ENCODE measurements around the gene PYURF. TPM values are rescaled to one million over a fixed set of nuclear protein-coding genes. Genes with fewer than 3 reads are reported as not detected.

The PYURF gene
- total RNA-seq, 2 experiments from 2014 or later, result 25.0 to 26.1 TPM

DNA sequence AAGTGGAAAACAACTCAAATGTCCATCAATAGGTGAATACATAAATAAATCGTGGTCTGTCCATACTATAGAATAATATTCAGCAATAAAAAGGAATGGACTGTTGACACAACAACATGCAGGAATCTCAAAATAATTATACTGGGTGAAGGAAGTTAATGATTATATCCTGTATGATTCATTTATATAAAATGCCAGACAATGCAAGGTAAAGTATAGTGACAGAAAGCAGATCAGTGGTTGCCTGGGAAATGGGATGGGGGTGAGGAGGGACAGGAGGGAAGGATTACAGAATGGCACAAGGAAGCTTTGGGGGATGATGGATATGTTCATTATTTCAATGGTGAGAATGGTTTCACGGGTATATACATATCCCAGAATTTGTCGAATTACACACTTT, 12.3 kb downstream of the PYURF start:
- TF ChIP-seq, protein P1, sequence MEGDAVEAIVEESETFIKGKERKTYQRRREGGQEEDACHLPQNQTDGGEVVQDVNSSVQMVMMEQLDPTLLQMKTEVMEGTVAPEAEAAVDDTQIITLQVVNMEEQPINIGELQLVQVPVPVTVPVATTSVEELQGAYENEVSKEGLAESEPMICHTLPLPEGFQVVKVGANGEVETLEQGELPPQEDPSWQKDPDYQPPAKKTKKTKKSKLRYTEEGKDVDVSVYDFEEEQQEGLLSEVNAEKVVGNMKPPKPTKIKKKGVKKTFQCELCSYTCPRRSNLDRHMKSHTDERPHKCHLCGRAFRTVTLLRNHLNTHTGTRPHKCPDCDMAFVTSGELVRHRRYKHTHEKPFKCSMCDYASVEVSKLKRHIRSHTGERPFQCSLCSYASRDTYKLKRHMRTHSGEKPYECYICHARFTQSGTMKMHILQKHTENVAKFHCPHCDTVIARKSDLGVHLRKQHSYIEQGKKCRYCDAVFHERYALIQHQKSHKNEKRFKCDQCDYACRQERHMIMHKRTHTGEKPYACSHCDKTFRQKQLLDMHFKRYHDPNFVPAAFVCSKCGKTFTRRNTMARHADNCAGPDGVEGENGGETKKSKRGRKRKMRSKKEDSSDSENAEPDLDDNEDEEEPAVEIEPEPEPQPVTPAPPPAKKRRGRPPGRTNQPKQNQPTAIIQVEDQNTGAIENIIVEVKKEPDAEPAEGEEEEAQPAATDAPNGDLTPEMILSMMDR (conservative IDR thresholded peaks at IDR 0.05; ENCODE audit: low read length), result no peak
- no peak for TF ChIP-seq EZH2phosphoT487 (IDR thresholded peaks at IDR 0.05; ENCODE audit: borderline replicate concordance, low read depth, low read length)
- Histone ChIP-seq H2AFZ (ENCODE audit: low read length) (no peak overlapping the region), H3K4me3 (ENCODE audit: low read depth, low read length, poor library complexity, severe bottlenecking) (no peak overlapping the region), H3K36me3 (ENCODE audit: insufficient read depth, low read length) (no peaks in the 10 kb centered on the region), H3K4me1 (ENCODE audit: insufficient read depth, low read length, poor library complexity, severe bottlenecking) (no peaks in the 10 kb centered on the region), H3K9me2 (ENCODE audit: insufficient read depth, low read length) (no peaks in the 10 kb centered on the region), H4K20me1 (ENCODE audit: insufficient read depth, low read length) (no peaks in the 10 kb centered on the region), H3K27ac (ENCODE audit: low read depth, low read length, poor library complexity, severe bottlenecking) (no peak overlapping the region), H3K9me3 (ENCODE audit: low read length) (no peaks in the 10 kb centered on the region), H3K4me2 (ENCODE audit: low read length) (no peak overlapping the region), H3K79me2 (ENCODE audit: insufficient read depth, low read depth, low read length) (no peaks in the 10 kb centered on the region)
- ChIA-PET POLR2A (interaction anchor here (1.0 kb wide), 1 partner anchor 73 kb away, joined by 5 read pairs; no protein-coding TSS in a partner anchor), CTCF (ENCODE audit: unreplicated experiment) (no interaction called here)
- no peak for DNase-seq (ENCODE audit: low spot score)
- BruUV-seq (replicated peaks), result no TSS peak
- intact Hi-C loops (cut with micrococcal nuclease; ENCODE audit: unreplicated experiment), result no loop called here

DNA sequence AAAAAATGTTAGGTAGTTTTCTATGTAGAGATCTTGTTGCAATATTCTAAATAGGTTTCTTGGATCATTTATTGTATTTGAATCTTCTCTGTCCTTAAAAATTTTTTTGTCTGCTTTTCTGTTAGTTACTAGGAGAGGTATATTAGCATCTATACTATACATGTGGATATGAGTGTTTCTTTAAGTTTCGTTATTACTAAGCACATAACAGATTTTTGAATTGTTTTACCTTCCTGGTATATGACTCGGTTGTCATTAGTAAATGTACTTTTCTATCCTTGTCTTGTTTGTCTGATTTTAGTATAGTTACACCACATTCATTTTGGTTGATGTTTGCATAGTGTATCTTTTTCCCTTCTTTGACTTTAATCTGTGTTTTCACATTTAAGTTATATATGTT, 20.2 kb downstream of the PYURF start:
- ChIA-PET POLR2A (interaction anchor here (0.5 to 0.6 kb wide), 2 partner anchors 23 to 187 kb away, joined by 3 to 4 read pairs; no protein-coding TSS in a partner anchor), CTCF (ENCODE audit: unreplicated experiment) (no interaction called here)
- Histone ChIP-seq H3K9me3 (ENCODE audit: low read length) (no peaks in the 10 kb centered on the region), H3K4me3 (ENCODE audit: low read depth, low read length, poor library complexity, severe bottlenecking) (no peak overlapping the region), H3K27ac (ENCODE audit: low read depth, low read length, poor library complexity, severe bottlenecking) (no peak overlapping the region), H2AFZ (ENCODE audit: low read length) (no peak overlapping the region), H3K79me2 (ENCODE audit: insufficient read depth, low read depth, low read length) (no peaks in the 10 kb centered on the region), H3K4me2 (ENCODE audit: low read length) (no peak overlapping the region), H3K9me2 (ENCODE audit: insufficient read depth, low read length) (no peaks in the 10 kb centered on the region), H3K4me1 (ENCODE audit: insufficient read depth, low read length, poor library complexity, severe bottlenecking) (no peaks in the 10 kb centered on the region), H4K20me1 (ENCODE audit: insufficient read depth, low read length) (no peaks in the 10 kb centered on the region), H3K36me3 (ENCODE audit: insufficient read depth, low read length) (no peaks in the 10 kb centered on the region)
- TF ChIP-seq, protein P1 (conservative IDR thresholded peaks at IDR 0.05; ENCODE audit: low read length), result no peak
- TF ChIP-seq EZH2phosphoT487 (IDR thresholded peaks at IDR 0.05; ENCODE audit: borderline replicate concordance, low read depth, low read length), result no peak
- no TSS peak for BruUV-seq (replicated peaks)
- intact Hi-C loops (cut with micrococcal nuclease; ENCODE audit: unreplicated experiment), result no loop called here
- no peak for DNase-seq (ENCODE audit: low spot score)

DNA sequence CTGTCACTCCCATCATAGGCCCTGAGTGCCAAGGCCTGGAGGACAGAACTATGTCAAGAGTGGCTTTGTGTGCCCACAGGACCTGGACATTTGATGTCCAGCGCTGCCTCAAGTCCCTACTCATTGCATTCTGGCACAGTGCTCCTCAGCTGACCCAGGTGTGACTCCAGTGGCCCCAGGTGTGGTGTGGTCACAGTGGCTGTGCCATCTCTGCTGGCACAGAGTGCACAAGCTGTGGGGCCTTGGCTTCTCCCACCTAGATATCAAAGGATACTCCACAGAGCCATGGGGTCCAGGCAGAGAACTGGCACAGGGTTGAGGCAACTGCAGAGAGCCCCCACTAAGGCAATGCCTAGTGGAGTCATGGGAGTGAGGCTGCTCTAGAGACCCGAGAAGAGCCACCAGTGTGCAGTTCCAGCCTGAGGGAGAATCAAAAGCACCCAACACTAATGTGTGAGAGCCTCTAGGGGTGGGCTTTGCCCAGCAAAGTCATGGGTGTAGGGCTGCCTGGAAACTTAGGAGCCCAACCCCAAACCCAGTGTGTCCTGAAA, 25.6 kb downstream of the PYURF start:
- TF ChIP-seq, protein P1 (conservative IDR thresholded peaks at IDR 0.05; ENCODE audit: low read length), result no peak
- TF ChIP-seq EZH2phosphoT487 (IDR thresholded peaks at IDR 0.05; ENCODE audit: borderline replicate concordance, low read depth, low read length), result no peak
- H3K79me2 ChIP-seq (ENCODE audit: insufficient read depth, low read depth, low read length), result no peaks in the 10 kb centered on the region
- no peak overlapping the region for H3K27ac ChIP-seq (ENCODE audit: low read depth, low read length, poor library complexity, severe bottlenecking)
- H3K4me1 ChIP-seq (ENCODE audit: insufficient read depth, low read length, poor library complexity, severe bottlenecking), result no peaks in the 10 kb centered on the region
- ChIA-PET POLR2A (no interaction called here), CTCF (ENCODE audit: unreplicated experiment) (no interaction called here)
- intact Hi-C loops (cut with micrococcal nuclease; ENCODE audit: unreplicated experiment), result no loop called here
- no peaks in the 10 kb centered on the region for H3K9me3 ChIP-seq (ENCODE audit: low read length)
- DNase-seq (ENCODE audit: low spot score), result no peak
- H3K36me3 ChIP-seq (ENCODE audit: insufficient read depth, low read length), result no peaks in the 10 kb centered on the region
- no peak overlapping the region for H3K4me3 ChIP-seq (ENCODE audit: low read depth, low read length, poor library complexity, severe bottlenecking)
- no peaks in the 10 kb centered on the region for H4K20me1 ChIP-seq (ENCODE audit: insufficient read depth, low read length)
- H3K9me2 ChIP-seq (ENCODE audit: insufficient read depth, low read length), result no peaks in the 10 kb centered on the region
- no TSS peak for BruUV-seq (replicated peaks)
- H2AFZ ChIP-seq (ENCODE audit: low read length), result no peak overlapping the region
- H3K4me2 ChIP-seq (ENCODE audit: low read length), result no peak overlapping the region

Measured in OCI-LY7 (cell line).